ENCODE data around the gene GNAS. TPM values are rescaled to one million over a fixed set of nuclear protein-coding genes. Genes with fewer than 3 reads are reported as not detected.

The GNAS gene
- total RNA-seq, 4 donors from 2014 or later = 281 to 822 (median 446) TPM

- no peak for TF ChIP-seq CTCF (IDR thresholded peaks at IDR 0.05)
- TF ChIP-seq POLR2A (IDR thresholded peaks at IDR 0.05) = no peak
- Histone ChIP-seq H3K4me3 (no peak overlapping the region), H3K27ac (no peak overlapping the region), H3K4me1 (no peaks in the 10 kb centered on the region), H3K9me3 (no peaks in the 10 kb centered on the region), H3K27me3 (no peaks in the 10 kb centered on the region), H3K36me3 (no peaks in the 10 kb centered on the region)
- intact Hi-C loops (cut with DNase I; ENCODE audit: low total_unique reads) = no loop called here
- DNase-seq = no peak
Observed at GRCh38 chr20:58847463-58847862, 5.1 kb upstream of the GNAS start.

GRCh38 chr20:58850693-58851174, 1.8 kb upstream of the GNAS start, which contains the start of gene GNAS-AS1:
GNAS-AS1 (minus strand) TSS chr20:58850902.
- peak within 1 kb of the TSS; percentile 18 to 37 for H3K4me3 ChIP-seq
- H3K36me3 ChIP-seq = no peaks in the 10 kb centered on the region
- no peaks in the 10 kb centered on the region for H3K4me1 ChIP-seq
- intact Hi-C loops (cut with DNase I; ENCODE audit: low total_unique reads) = no loop called here
- H3K9me3 ChIP-seq = no peaks in the 10 kb centered on the region
- H3K27me3 ChIP-seq = no peaks in the 10 kb centered on the region
- no peak within 1 kb of the TSS for H3K27ac ChIP-seq
- DNase-seq = peak; percentile 78 to 80
- no peak for TF ChIP-seq CTCF (IDR thresholded peaks at IDR 0.05)
- TF ChIP-seq POLR2A (IDR thresholded peaks at IDR 0.05) = no peak

- Histone ChIP-seq H3K4me1 (no peaks in the 10 kb centered on the region), H3K27ac (no peak overlapping the region), H3K36me3 (no peaks in the 10 kb centered on the region), H3K9me3 (no peaks in the 10 kb centered on the region), H3K4me3 (peak overlapping the region; percentile 18 to 37), H3K27me3 (no peaks in the 10 kb centered on the region)
- DNase-seq = no peak
- intact Hi-C loops (cut with DNase I; ENCODE audit: low total_unique reads) = no loop called here
- TF ChIP-seq CTCF (IDR thresholded peaks at IDR 0.05) = no peak
- no peak for TF ChIP-seq POLR2A (IDR thresholded peaks at IDR 0.05)
Observed at GRCh38 chr20:58851221-58851968, 1.1 kb upstream of the GNAS start.

- H3K9me3 ChIP-seq = no peaks in the 10 kb centered on the region
- no peaks in the 10 kb centered on the region for H3K36me3 ChIP-seq
- no peaks in the 10 kb centered on the region for H3K4me1 ChIP-seq
- no peak for DNase-seq
- no peak overlapping the region for H3K27ac ChIP-seq
- H3K4me3 ChIP-seq = peak overlapping the region; percentile 18 to 37
- TF ChIP-seq CTCF (IDR thresholded peaks at IDR 0.05) (no peak), POLR2A (IDR thresholded peaks at IDR 0.05) (no peak)
- intact Hi-C loops (cut with DNase I; ENCODE audit: low total_unique reads) = no loop called here
- H3K27me3 ChIP-seq = no peaks in the 10 kb centered on the region
Observed at GRCh38 chr20:58851969-58852458, 502 bp upstream of the GNAS start.

GRCh38 chr20:58853466-58853865, 950 bp downstream of the GNAS start:
- Histone ChIP-seq H3K4me3 (no peak overlapping the region), H3K27me3 (no peaks in the 10 kb centered on the region), H3K27ac (no peak overlapping the region), H3K4me1 (no peaks in the 10 kb centered on the region), H3K36me3 (no peaks in the 10 kb centered on the region), H3K9me3 (no peaks in the 10 kb centered on the region)
- intact Hi-C loops (cut with DNase I; ENCODE audit: low total_unique reads) = no loop called here
- TF ChIP-seq POLR2A (IDR thresholded peaks at IDR 0.05) (no peak), CTCF (IDR thresholded peaks at IDR 0.05) (no peak)
- DNase-seq = no peak
